Chondrocyte (in vitro differentiated cells): ENCODE results near the gene SRPX. TPM values are rescaled to one million over a fixed set of nuclear protein-coding genes. Genes with fewer than 3 reads are reported as not detected.

Source experiments
- DNase-seq: peaks from one replicate; pipeline ENCODE4 v3.0.0; 2021; ENCODE audit warnings: mixed read lengths, low spot score
- H3K27ac Mint-ChIP-seq: one replicate; pipeline ENCODE4 v1.8.0; 2021; ENCODE audit warnings: mild to moderate bottlenecking, moderate library complexity, mixed read lengths; ENCODE audit not compliant: unreplicated experiment
- H3K27me3 Mint-ChIP-seq: 2 replicates; pipeline ENCODE4 v1.8.0; 2021; ENCODE audit warnings: low read depth, mixed read lengths
- H3K36me3 Mint-ChIP-seq: 2 replicates; pipeline ENCODE4 v1.8.0; 2021; ENCODE audit warnings: low read depth, mixed read lengths
- H3K4me1 Mint-ChIP-seq: 2 replicates; pipeline ENCODE4 v1.8.0; 2021; ENCODE audit warnings: low read depth, mild to moderate bottlenecking, mixed read lengths
- H3K4me3 Mint-ChIP-seq: one replicate; pipeline ENCODE4 v1.8.0; 2021; ENCODE audit warnings: mild to moderate bottlenecking, moderate library complexity, mixed read lengths; ENCODE audit not compliant: unreplicated experiment
- H3K9me3 Mint-ChIP-seq: 2 replicates; pipeline ENCODE4 v1.8.0; 2021; ENCODE audit warnings: low read depth, mixed read lengths
- CTCF ChIP-seq: fragments of 200-600 bp; sonication (generic); IDR thresholded peaks from 2 replicates; pipeline ENCODE4 v1.5.0; 2021; ENCODE audit warnings: antibody characterized with exemption, mild to moderate bottlenecking, moderate library complexity
- total RNA-seq: library from RNA; stranded (reverse); gene quantifications from 3 replicates; pipeline ENCODE4 v1.2.1, GENCODE V29; 2021

SRPX gene
- total RNA-seq, 1 donor from 2014 or later = 35.8 TPM

GRCh38 chrX:38206542-38206941 is 14.1 kb downstream of the SRPX start:
- Mint-ChIP-seq H3K9me3 (peaks cover 18% of the 10 kb centered on the region), H3K27ac (peak overlapping the region; percentile 41)
- TF ChIP-seq CTCF = no peak

GRCh38 chrX:38206036-38206435 is 14.6 kb downstream of the SRPX start:
- DNase-seq = no peak
- H3K4me3 Mint-ChIP-seq = no peak overlapping the region
- peak; percentile 35 for TF ChIP-seq CTCF
- peak overlapping the region; percentile 74 for H3K27ac Mint-ChIP-seq
- peaks cover 26% of the 10 kb centered on the region for H3K4me1 Mint-ChIP-seq
- peaks cover 18% of the 10 kb centered on the region for H3K9me3 Mint-ChIP-seq
- no peaks in the 10 kb centered on the region for H3K27me3 Mint-ChIP-seq
- H3K36me3 Mint-ChIP-seq = no peaks in the 10 kb centered on the region

More at GRCh38 chrX:38206542-38206941, 14.1 kb downstream of the SRPX start:
- Mint-ChIP-seq H3K27me3 (no peaks in the 10 kb centered on the region), H3K4me1 (peaks cover 28% of the 10 kb centered on the region), H3K4me3 (no peak overlapping the region), H3K36me3 (no peaks in the 10 kb centered on the region)
- no peak for DNase-seq

- H3K27ac Mint-ChIP-seq = peak overlapping the region; percentile 73
- DNase-seq = no peak
Measured at GRCh38 chrX:38205039-38205438, 15.6 kb downstream of the SRPX start.

GRCh38 chrX:38192007-38192810 is 28.5 kb downstream of the SRPX start:
- Mint-ChIP-seq H3K4me1 (peaks cover 10% of the 10 kb centered on the region), H3K9me3 (peaks cover 2% of the 10 kb centered on the region), H3K36me3 (no peaks in the 10 kb centered on the region), H3K27ac (no peak overlapping the region), H3K4me3 (no peak overlapping the region), H3K27me3 (no peaks in the 10 kb centered on the region)
- TF ChIP-seq CTCF = peak; percentile 77
- DNase-seq = no peak

More at GRCh38 chrX:38205039-38205438, 15.6 kb downstream of the SRPX start:
- TF ChIP-seq CTCF = no peak
- H3K4me1 Mint-ChIP-seq = peaks cover 25% of the 10 kb centered on the region
- no peak overlapping the region for H3K4me3 Mint-ChIP-seq
- H3K36me3 Mint-ChIP-seq = no peaks in the 10 kb centered on the region
- H3K27me3 Mint-ChIP-seq = no peaks in the 10 kb centered on the region
- peaks cover 18% of the 10 kb centered on the region for H3K9me3 Mint-ChIP-seq

- peak overlapping the region; percentile 3 for H3K4me3 Mint-ChIP-seq
- no peak overlapping the region for H3K27ac Mint-ChIP-seq
- H3K9me3 Mint-ChIP-seq = peaks cover 6% of the 10 kb centered on the region
- no peak for DNase-seq
- H3K4me1 Mint-ChIP-seq = peaks cover 10% of the 10 kb centered on the region
- no peaks in the 10 kb centered on the region for H3K27me3 Mint-ChIP-seq
- H3K36me3 Mint-ChIP-seq = peaks cover 2% of the 10 kb centered on the region
- no peak for TF ChIP-seq CTCF
Measured at GRCh38 chrX:38189431-38190250, 31.0 kb downstream of the SRPX start.
